Measurements from ENCODE around the gene IRX4.

DNA sequence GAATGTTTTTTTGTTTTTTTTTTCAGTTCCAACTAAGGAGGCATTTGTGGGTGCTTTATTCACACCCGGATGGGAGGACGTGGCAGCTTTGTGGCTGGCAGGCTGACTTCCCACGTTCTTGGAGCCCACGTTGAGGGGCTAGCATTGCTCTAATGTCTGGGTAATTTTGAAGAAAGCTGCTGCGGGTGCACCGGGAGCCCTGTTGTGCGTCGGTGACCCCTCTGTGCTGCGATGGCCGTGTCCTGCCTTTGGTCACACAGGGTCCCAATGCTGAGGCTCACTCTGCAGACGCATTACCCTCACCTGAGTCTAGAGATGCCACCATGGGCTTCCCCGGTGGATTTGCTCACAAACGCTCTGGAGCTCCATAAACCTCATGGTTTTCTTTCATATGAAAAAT is 47.3 kb downstream of the IRX4 start:
- TF ChIP-seq EZH2 (IDR thresholded peaks at IDR 0.05) (no peak), POLR2AphosphoS5 (IDR thresholded peaks at IDR 0.05; ENCODE audit: borderline replicate concordance, low read depth, low read length) (no peak), FOXP2 (optimal IDR thresholded peaks at IDR 0.05; ENCODE audit: control extremely low read depth, extremely low read length, insufficient read depth) (no peak)
